Breast epithelium (tissue), 4 donors: ENCODE results near the gene DPYSL4. TPM values are rescaled to one million over a fixed set of nuclear protein-coding genes. Genes with fewer than 3 reads are reported as not detected.

Experiments used
- DNase-seq, 2 donors: peaks; one replicate each; pipeline ENCODE4 v3.0.0-alpha.2; 2019; ENCODE audit warnings: low spot score in 2 of 2
- H3K27ac ChIP-seq, 2 donors: fragments of 200-600 bp; sonication (generic) in 1 of 2; one replicate each; pipeline ENCODE4 v1.5.1; 2016 to 2019; ENCODE audit warnings: mild to moderate bottlenecking in 1 of 2
- H3K27me3 ChIP-seq, 2 donors: fragments of 200-600 bp; sonication (generic) in 1 of 2; one replicate each; pipeline versions ENCODE4 v1.5.1 to v1.6.0; 2017 to 2019; ENCODE audit warnings: control low read depth in 1 of 2, mild to moderate bottlenecking in 1 of 2
- H3K36me3 ChIP-seq: fragments of 200-600 bp; one replicate; pipeline ENCODE4 v1.5.1; 2019
- H3K4me1 ChIP-seq, 2 donors: fragments of 200-600 bp; sonication (generic); one replicate each; pipeline ENCODE4 v1.5.1; 2016 to 2019; ENCODE audit warnings: control low read depth in 1 of 2
- H3K4me3 ChIP-seq, 3 donors: fragments of 200-600 bp; sonication (generic); 1 replicate in 2 of 3; 2 replicates in 1 of 3; pipeline ENCODE4 v1.5.1; 2016 to 2019; ENCODE audit warnings: mild to moderate bottlenecking in 3 of 3, moderate library complexity in 2 of 3
- H3K9me3 ChIP-seq, 2 donors: fragments of 200-600 bp; sonication (generic) in 1 of 2; one replicate each; pipeline ENCODE4 v1.5.1; 2016 to 2019; ENCODE audit warnings: control low read depth in 1 of 2
- CTCF ChIP-seq, 3 donors: fragments of 450-650 bp; IDR thresholded peaks; one replicate each; pipeline ENCODE4 v1.5.1; 2016 to 2017; ENCODE audit warnings: antibody characterized with exemption in 3 of 3, mild to moderate bottlenecking in 3 of 3, moderate library complexity in 3 of 3
- POLR2A ChIP-seq: fragments of 450-650 bp; IDR thresholded peaks from one replicate; pipeline ENCODE4 v1.6.1; 2016; ENCODE audit warnings: antibody characterized with exemption, mild to moderate bottlenecking, moderate library complexity
- POLR2AphosphoS5 ChIP-seq, 3 donors: sonication (generic); formaldehyde crosslinking; IDR thresholded peaks; one replicate each; pipeline ENCODE4 v1.6.1; 2017; ENCODE audit warnings: antibody characterized with exemption in 3 of 3
- intact Hi-C: fragments of 100-400 bp; cut with DNase I; formaldehyde crosslinking; loops from one replicate; pipeline ENCODE4 v1.15.1; 2023; ENCODE audit warnings: low total_unique reads
- total RNA-seq, 3 donors: library from RNA; depleted of rRNA; stranded (reverse); fragments of >200 nt; gene quantifications; one replicate each; pipeline ENCODE4 v1.1.0, GENCODE V29; 2016

DPYSL4 gene
- total RNA-seq, 3 donors from 2014 or later = 1.9 to 2.3 (median 2.1) TPM

GRCh38 chr10:132149917-132150316 is 36.8 kb upstream of the DPYSL4 start:
- H3K9me3 ChIP-seq = no peaks in the 10 kb centered on the region
- H3K36me3 ChIP-seq = no peaks in the 10 kb centered on the region
- H3K27ac ChIP-seq = no peak overlapping the region
- TF ChIP-seq POLR2A (no peak), POLR2AphosphoS5 (IDR thresholded peaks at IDR 0.05) (no peak), CTCF (IDR thresholded peaks at IDR 0.05) (no peak)
- DNase-seq = no peak
- H3K4me1 ChIP-seq = no peaks in the 10 kb centered on the region
- intact Hi-C loops = no loop called here
- H3K27me3 ChIP-seq = no peaks in the 10 kb centered on the region
- H3K4me3 ChIP-seq = no peak overlapping the region

GRCh38 chr10:132150777-132151176 is 36.0 kb upstream of the DPYSL4 start:
- TF ChIP-seq POLR2AphosphoS5 (IDR thresholded peaks at IDR 0.05) = no peak
- TF ChIP-seq POLR2A = no peak
- no peak for TF ChIP-seq CTCF (IDR thresholded peaks at IDR 0.05)
- no peak for DNase-seq
- intact Hi-C loops = no loop called here
- no peaks in the 10 kb centered on the region for H3K4me1 ChIP-seq
- H3K4me3 ChIP-seq = no peak overlapping the region
- no peaks in the 10 kb centered on the region for H3K36me3 ChIP-seq
- no peak overlapping the region for H3K27ac ChIP-seq
- H3K9me3 ChIP-seq = no peaks in the 10 kb centered on the region
- H3K27me3 ChIP-seq = no peaks in the 10 kb centered on the region

GRCh38 chr10:132151286-132151950 is 35.3 kb upstream of the DPYSL4 start:
- intact Hi-C loops = no loop called here
- TF ChIP-seq CTCF (IDR thresholded peaks at IDR 0.05) (no peak), POLR2AphosphoS5 (IDR thresholded peaks at IDR 0.05) (no peak), POLR2A (no peak)
- Histone ChIP-seq H3K36me3 (no peaks in the 10 kb centered on the region), H3K9me3 (no peaks in the 10 kb centered on the region), H3K4me3 (no peak overlapping the region), H3K4me1 (no peaks in the 10 kb centered on the region), H3K27ac (no peak overlapping the region), H3K27me3 (no peaks in the 10 kb centered on the region)
- DNase-seq = no peak

- no peaks in the 10 kb centered on the region for H3K36me3 ChIP-seq
- no peaks in the 10 kb centered on the region for H3K27me3 ChIP-seq
- DNase-seq = no peak
- no peaks in the 10 kb centered on the region for H3K4me1 ChIP-seq
- TF ChIP-seq CTCF (IDR thresholded peaks at IDR 0.05) (no peak), POLR2A (no peak)
- intact Hi-C loops = no loop called here
- no peaks in the 10 kb centered on the region for H3K9me3 ChIP-seq
- no peak overlapping the region for H3K27ac ChIP-seq
- H3K4me3 ChIP-seq = no peak overlapping the region
These were observed 34.7 kb upstream of the DPYSL4 start for GRCh38 chr10:132151951-132152505.

- TF ChIP-seq CTCF (IDR thresholded peaks at IDR 0.05) (no peak), POLR2AphosphoS5 (IDR thresholded peaks at IDR 0.05) (no peak), POLR2A (no peak)
- intact Hi-C loops = no loop called here
These were observed 33.7 kb upstream of the DPYSL4 start for GRCh38 chr10:132152896-132153580.

More at GRCh38 chr10:132152896-132153580, 33.7 kb upstream of the DPYSL4 start:
- H3K4me3 ChIP-seq = no peak overlapping the region
- H3K4me1 ChIP-seq = no peaks in the 10 kb centered on the region
- no peaks in the 10 kb centered on the region for H3K27me3 ChIP-seq
- no peaks in the 10 kb centered on the region for H3K36me3 ChIP-seq
- H3K27ac ChIP-seq = no peak overlapping the region
- H3K9me3 ChIP-seq = no peaks in the 10 kb centered on the region
- no peak for DNase-seq
